ENCODE data around the gene MTPN.

DNA sequence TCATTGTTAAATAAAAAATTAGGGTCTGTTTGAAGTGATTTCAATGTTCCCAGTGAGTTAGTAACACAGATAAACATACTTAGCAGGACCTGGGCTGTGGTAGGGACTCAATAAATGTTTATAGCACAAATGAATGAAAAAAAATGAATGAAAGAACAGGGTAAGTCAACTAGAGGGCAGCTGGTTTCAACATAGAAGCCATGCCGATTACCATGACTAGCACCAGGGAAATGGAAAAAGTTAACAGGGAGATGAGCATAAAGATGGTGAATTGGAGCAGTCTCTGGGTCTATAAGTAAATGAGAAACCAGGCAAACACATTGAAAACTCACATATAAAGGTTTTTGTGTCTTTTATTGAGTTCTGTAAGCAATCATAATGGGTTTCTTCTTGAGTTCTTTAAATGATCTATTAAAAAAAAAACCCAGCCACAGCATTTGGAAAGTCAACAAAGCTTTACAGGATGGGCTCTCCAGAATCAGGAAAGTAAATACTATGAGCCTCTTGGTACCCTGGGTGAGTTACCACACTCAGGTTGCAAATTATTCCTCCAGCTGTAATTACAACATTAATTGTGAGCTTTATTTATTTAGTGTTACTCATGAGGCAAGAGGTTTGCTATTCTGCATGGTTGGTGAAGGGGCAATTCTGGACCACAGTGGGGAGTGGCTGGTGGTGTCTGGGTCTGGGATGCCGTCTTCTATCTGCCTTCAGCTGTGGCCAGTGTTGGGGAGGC, 46.1 kb upstream of the MTPN start:
- TF ChIP-seq, protein P1, sequence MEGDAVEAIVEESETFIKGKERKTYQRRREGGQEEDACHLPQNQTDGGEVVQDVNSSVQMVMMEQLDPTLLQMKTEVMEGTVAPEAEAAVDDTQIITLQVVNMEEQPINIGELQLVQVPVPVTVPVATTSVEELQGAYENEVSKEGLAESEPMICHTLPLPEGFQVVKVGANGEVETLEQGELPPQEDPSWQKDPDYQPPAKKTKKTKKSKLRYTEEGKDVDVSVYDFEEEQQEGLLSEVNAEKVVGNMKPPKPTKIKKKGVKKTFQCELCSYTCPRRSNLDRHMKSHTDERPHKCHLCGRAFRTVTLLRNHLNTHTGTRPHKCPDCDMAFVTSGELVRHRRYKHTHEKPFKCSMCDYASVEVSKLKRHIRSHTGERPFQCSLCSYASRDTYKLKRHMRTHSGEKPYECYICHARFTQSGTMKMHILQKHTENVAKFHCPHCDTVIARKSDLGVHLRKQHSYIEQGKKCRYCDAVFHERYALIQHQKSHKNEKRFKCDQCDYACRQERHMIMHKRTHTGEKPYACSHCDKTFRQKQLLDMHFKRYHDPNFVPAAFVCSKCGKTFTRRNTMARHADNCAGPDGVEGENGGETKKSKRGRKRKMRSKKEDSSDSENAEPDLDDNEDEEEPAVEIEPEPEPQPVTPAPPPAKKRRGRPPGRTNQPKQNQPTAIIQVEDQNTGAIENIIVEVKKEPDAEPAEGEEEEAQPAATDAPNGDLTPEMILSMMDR (IDR thresholded peaks at IDR 0.05): no peak
- no peak for TF ChIP-seq POLR2A (IDR thresholded peaks at IDR 0.05)

Measured in lower leg skin (tissue), 3 donors.